Mucosa of stomach (tissue), 1 donor: ENCODE measurements around the gene NRXN2.

Experiments used
- H3K27me3 ChIP-seq: one replicate; pipeline ENCODE4 v1.7.0; 2013; ENCODE audit warnings: mild to moderate bottlenecking, low read length; ENCODE audit not compliant: control insufficient read depth, insufficient read depth
- H3K36me3 ChIP-seq: one replicate; pipeline ENCODE4 v1.7.0; 2013; ENCODE audit warnings: low read length; ENCODE audit not compliant: control insufficient read depth, insufficient read depth
- H3K4me1 ChIP-seq: one replicate; pipeline ENCODE4 v1.7.0; 2013; ENCODE audit warnings: mild to moderate bottlenecking, low read length; ENCODE audit not compliant: control insufficient read depth, insufficient read depth
- H3K4me3 ChIP-seq: one replicate; pipeline ENCODE4 v1.7.0; 2013; ENCODE audit warnings: low read length
- H3K9ac ChIP-seq: one replicate; pipeline ENCODE4 v1.7.0; 2013; ENCODE audit warnings: mild to moderate bottlenecking, low read length, moderate library complexity
- H3K9me3 ChIP-seq: one replicate; pipeline ENCODE4 v1.7.0; 2013; ENCODE audit warnings: mild to moderate bottlenecking, low read length, moderate library complexity; ENCODE audit not compliant: control insufficient read depth
- donor health status: Pancreatic carcinoma.

Gene NRXN2

DNA sequence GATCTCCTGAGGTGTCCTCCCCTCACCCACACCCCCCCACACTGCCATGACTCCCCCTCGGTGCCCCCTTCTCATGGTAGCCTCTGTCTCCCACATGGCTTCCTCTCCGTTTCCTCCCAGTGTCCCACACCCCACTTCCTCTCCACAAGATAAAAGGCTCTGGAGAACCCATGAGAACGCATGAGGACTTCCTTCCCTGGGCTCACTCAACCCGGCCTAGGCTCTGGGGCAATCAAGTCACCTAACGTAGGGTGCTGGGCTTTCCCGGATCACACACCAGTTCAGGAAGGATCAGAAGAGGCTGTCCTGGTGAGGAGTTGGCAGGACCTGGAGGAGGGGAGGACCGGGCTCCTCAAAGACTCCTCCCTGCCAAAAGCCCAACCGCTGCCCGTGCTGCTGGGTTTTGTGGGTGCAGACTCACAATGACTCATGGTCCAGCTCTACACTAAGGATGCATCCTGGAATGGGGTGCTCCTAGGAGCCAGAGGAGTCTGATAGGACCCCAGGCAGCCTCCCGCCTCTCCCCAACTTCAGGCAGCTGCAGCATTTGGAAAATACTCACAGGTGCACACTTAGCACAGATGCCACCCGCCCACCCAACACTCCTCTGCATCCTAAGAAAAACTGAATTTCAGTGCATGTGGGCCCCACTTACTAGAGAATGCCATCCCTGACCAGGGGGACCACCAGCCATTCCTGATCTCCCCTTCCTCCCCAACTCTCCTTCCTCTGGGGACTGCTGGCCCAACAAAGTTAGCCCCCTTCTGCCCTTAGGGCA, 110.9 kb downstream of the NRXN2 start:
- H3K36me3 ChIP-seq, result no peaks in the 10 kb centered on the region
- H3K4me3 ChIP-seq, result no peak overlapping the region
- no peak overlapping the region for H3K9ac ChIP-seq
- H3K27me3 ChIP-seq, result peaks cover 13% of the 10 kb centered on the region
- no peaks in the 10 kb centered on the region for H3K4me1 ChIP-seq
- H3K9me3 ChIP-seq, result no peaks in the 10 kb centered on the region

DNA sequence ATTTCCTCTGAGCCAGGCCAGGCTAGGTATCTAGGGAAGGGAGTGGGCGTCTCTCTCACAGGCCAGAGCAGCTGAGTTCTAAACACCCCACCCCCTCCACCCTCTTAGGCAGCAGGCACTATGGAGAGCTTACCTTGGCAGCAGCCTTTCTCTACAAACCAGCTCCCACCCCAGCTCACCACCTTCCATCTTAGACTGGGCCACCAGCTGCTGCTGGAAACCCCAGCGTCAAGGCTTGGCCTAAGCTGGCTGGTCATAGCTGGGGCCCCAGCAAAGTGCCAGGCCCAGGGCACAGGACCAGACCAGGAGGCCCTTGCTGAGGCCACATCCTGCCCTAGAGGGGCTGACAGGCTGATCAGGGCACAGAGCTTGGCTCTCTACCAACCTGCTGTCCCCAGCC, 111.8 kb downstream of the NRXN2 start:
- H3K9me3 ChIP-seq, result no peaks in the 10 kb centered on the region

DNA sequence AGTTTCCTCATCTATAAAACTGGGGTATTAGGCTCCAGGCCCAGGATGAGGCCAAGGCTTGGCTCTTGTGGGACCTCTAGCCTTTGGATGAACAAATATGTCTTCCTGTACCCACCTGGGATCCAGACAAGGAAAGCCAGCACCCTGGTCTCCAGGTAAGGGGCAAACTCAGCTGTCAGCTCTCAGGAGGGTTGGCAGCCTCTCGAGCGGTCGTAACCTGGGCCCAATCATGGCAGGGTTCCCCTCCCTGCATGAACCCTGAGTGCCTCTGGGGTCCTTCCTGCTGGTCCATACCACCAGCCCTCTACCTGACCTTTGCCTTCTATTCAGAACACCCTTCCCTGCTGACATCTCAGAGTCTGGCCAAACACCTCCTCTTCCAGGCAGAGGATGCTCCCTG, 112.4 kb downstream of the NRXN2 start:
- no peaks in the 10 kb centered on the region for H3K36me3 ChIP-seq
- no peaks in the 10 kb centered on the region for H3K9me3 ChIP-seq
- no peak overlapping the region for H3K9ac ChIP-seq
- no peak overlapping the region for H3K4me3 ChIP-seq
- H3K4me1 ChIP-seq, result no peaks in the 10 kb centered on the region
- H3K27me3 ChIP-seq, result peaks cover 13% of the 10 kb centered on the region

More for the DNA sequence above, 111.8 kb downstream of the NRXN2 start:
- Histone ChIP-seq H3K27me3 (peaks cover 13% of the 10 kb centered on the region), H3K4me3 (no peak overlapping the region), H3K4me1 (no peaks in the 10 kb centered on the region), H3K9ac (no peak overlapping the region), H3K36me3 (no peaks in the 10 kb centered on the region)

DNA sequence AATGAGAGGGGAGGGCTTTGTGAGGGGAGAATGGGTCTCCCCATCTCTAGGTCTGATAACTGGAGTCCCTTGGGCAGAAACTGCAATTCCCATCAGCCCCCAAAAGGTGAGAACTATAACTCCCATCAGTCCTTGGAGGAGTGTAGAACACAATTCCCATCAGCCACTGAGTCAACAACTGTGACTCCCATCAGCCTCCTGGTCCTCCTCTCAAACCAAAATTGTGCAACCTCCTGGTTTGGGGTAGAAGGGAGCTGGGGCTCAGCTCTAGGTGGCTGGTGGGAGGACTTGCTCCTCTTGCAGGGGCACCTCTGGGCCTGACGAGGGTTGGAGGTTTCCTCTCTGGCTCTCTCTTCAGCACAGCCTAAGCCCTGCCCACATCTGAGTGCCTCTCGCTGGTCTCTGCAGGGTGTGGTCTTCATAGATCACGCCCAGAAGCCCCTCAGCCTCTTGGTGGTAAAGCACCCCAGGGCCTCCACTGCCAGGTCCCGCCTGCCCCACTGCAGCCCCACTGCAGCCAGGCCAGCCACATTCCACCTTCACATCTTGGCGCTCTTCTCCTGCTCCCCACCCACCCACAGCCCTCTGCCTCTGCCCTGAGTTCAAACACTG, 113.5 kb downstream of the NRXN2 start:
- no peaks in the 10 kb centered on the region for H3K4me1 ChIP-seq
- peaks cover 13% of the 10 kb centered on the region for H3K27me3 ChIP-seq
- no peak overlapping the region for H3K9ac ChIP-seq
- H3K36me3 ChIP-seq, result no peaks in the 10 kb centered on the region
- H3K4me3 ChIP-seq, result no peak overlapping the region
- no peaks in the 10 kb centered on the region for H3K9me3 ChIP-seq

DNA sequence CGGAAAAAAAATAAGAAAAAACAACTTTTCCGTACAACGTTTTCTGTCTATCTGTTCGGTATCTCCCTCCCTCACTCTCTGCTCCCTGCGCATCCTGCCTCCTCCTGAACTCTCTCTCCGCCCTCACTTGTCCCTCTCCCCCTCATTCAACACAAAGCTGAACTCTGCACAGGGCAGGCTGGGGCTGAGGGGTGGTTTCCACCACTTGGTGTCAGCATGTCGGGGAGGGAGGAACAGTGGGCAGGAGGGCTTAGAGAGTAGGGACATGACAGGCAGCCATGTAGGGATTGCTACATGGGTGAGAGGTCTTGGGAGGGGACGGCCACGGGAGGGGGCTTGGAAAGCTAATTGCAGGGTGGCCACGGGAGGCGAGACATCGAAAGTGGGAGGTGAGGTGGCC, 114.4 kb downstream of the NRXN2 start:
- Histone ChIP-seq H3K4me3 (no peak overlapping the region), H3K9me3 (no peaks in the 10 kb centered on the region), H3K4me1 (no peaks in the 10 kb centered on the region), H3K9ac (no peak overlapping the region), H3K27me3 (peaks cover 13% of the 10 kb centered on the region), H3K36me3 (no peaks in the 10 kb centered on the region)

DNA sequence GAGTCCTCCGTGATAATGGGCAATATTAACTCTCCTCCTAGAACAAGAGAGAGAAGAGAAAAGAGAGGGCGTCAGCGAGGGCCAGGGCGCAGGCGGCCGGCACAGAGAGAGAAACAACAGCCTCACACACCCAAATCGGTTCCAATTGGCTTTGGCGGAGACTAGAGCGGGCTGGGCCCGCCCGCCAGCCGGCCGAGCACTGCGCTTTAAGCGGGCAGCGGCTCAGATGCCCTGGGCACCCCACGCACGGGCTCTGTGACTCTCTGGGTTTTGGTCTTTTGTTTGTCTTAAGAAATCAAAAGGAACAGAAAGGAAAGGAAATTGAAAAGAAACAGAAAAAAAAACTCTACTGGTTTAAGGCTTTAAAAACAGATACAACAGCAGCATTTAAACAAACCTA, 115.0 kb downstream of the NRXN2 start:
- Histone ChIP-seq H3K9me3 (no peaks in the 10 kb centered on the region), H3K27me3 (peaks cover 13% of the 10 kb centered on the region), H3K36me3 (no peaks in the 10 kb centered on the region), H3K4me1 (no peaks in the 10 kb centered on the region), H3K9ac (no peak overlapping the region), H3K4me3 (no peak overlapping the region)

GRCh38 chr11:64607381-64607985, 115.5 kb downstream of the NRXN2 start:
- Histone ChIP-seq H3K9me3 (no peaks in the 10 kb centered on the region), H3K27me3 (peaks cover 13% of the 10 kb centered on the region), H3K36me3 (no peaks in the 10 kb centered on the region), H3K4me3 (no peak overlapping the region), H3K9ac (no peak overlapping the region), H3K4me1 (no peaks in the 10 kb centered on the region)

- Histone ChIP-seq H3K27me3 (peaks cover 13% of the 10 kb centered on the region), H3K9ac (no peak overlapping the region), H3K36me3 (no peaks in the 10 kb centered on the region), H3K4me3 (no peak overlapping the region), H3K4me1 (no peaks in the 10 kb centered on the region), H3K9me3 (no peaks in the 10 kb centered on the region)
Observed at GRCh38 chr11:64606796-64607380, 116.1 kb downstream of the NRXN2 start.

DNA sequence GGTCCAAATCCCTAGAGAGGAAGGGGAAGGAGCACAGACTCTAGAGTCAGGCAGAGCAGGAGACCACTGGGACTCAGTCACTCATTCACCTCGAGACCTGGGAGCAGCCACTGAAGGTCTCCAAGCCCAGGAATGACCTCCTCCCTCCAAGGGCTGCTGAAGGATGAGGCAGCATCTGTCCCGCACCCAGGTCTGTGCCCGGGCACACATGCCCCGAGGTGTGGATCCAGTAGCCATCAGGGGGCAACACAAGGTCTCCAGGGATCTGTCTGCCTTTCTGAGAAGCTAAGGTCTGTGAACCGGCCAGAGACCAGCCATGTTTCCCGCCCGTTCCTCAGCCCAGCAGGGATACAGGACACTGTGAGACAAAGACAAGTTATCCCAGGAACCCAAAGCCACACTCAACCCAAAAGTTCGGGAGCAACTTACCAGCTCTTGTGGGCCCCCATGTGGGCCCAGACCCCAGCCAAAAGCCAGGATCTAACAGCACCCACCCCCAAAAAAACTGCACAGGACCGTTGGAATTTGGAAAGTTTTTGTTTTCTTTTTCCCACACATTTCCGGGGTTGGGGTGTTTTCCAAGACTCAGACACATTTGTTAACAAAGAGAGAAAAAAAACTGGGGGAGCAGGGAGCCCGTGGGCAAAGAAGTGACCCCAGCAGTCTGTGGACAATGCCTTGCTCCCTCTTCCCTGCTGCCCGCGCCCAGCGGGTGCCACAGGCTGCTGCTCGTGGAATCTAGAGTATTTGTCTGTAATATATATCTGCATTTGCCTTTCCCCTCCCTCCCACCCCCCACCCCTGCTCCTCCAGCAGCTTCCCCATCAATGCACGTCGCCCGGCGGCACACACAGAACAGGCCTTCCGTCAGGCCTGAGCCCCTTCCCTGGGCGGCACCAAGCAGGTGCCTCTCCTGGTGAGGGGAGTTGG, 117.1 kb downstream of the NRXN2 start:
- no peak overlapping the region for H3K9ac ChIP-seq
- H3K4me1 ChIP-seq, result no peaks in the 10 kb centered on the region
- H3K4me3 ChIP-seq, result no peak overlapping the region
- H3K27me3 ChIP-seq, result peaks cover 13% of the 10 kb centered on the region
- H3K9me3 ChIP-seq, result no peaks in the 10 kb centered on the region
- no peaks in the 10 kb centered on the region for H3K36me3 ChIP-seq

DNA sequence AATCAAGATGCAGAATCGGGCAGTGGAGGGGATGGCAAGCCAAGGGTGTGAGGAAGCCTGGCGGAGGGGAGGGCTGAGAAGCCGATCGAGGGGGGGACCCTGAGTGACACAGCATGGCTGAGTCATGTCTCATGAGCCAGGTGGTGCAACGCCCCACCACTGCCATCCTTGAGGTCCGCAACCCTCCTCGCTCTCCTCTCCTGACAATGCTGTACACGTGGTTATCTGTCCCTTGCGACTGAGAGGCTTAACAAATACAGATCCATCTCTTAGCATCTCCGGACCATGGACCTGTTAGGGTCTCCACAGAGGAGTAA, 117.8 kb downstream of the NRXN2 start:
- H3K4me1 ChIP-seq, result no peaks in the 10 kb centered on the region
- no peaks in the 10 kb centered on the region for H3K9me3 ChIP-seq
- peaks cover 13% of the 10 kb centered on the region for H3K27me3 ChIP-seq
- H3K36me3 ChIP-seq, result no peaks in the 10 kb centered on the region
- no peak overlapping the region for H3K9ac ChIP-seq
- H3K4me3 ChIP-seq, result no peak overlapping the region

DNA sequence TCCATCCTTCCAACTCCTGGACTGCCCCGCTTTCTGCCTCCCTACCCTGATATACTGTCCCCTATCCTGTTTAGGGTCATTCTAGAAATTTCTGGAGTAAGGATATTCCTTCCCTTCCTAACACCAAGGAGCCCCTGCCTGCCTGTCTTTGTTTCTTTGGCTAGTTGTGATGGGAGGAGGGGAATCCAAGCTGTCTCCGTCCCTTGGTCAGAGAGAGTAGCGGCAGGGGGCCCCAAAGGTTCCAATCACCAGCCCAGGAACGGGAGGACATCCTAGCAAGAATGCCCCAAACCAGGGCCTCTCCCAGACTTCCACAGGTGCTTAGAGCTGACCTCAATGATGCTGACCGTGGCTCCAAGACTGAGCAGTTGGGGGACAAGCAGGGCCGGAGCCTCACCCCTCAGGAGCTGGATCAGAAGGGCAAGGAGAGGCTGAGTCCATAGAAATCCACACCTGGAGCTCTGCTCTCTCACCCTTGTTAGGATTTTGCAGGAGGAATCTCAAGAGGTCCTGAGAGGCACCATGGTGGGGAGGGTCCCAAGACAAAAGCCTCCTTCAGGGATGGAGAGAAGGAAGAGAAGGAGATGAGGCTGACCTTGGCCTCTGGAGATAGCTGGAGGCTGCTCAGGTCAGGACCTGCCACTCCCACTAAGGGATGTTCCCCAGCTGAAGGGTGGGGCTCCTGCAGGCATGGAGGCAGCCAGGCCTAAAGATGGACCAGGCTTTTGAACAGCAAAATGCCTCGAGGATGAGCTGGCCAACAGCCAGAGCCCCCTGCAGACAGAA, 118.3 kb downstream of the NRXN2 start:
- peaks cover 13% of the 10 kb centered on the region for H3K27me3 ChIP-seq
- H3K9ac ChIP-seq, result no peak overlapping the region
- H3K9me3 ChIP-seq, result no peaks in the 10 kb centered on the region
- no peaks in the 10 kb centered on the region for H3K36me3 ChIP-seq
- no peaks in the 10 kb centered on the region for H3K4me1 ChIP-seq
- H3K4me3 ChIP-seq, result no peak overlapping the region
